GM19452 (cell line): ENCODE measurements around the gene CRLF3.
"Not testable (repeated sequence)": the region's sequence is repeated elsewhere in the genome, so short reads cannot be mapped to it uniquely, and the experiment has no call there.

Source experiments
- ATAC-seq: cut with Tn5 transposase; IDR thresholded peaks from one replicate; pipeline ENCODE4 v1.9.1; 2021; ENCODE audit not compliant: unreplicated experiment

CRLF3 gene

GRCh38 chr17:30814860-30815259, 9.6 kb downstream of the CRLF3 start:
- not testable (repeated sequence) for ATAC-seq

DNA sequence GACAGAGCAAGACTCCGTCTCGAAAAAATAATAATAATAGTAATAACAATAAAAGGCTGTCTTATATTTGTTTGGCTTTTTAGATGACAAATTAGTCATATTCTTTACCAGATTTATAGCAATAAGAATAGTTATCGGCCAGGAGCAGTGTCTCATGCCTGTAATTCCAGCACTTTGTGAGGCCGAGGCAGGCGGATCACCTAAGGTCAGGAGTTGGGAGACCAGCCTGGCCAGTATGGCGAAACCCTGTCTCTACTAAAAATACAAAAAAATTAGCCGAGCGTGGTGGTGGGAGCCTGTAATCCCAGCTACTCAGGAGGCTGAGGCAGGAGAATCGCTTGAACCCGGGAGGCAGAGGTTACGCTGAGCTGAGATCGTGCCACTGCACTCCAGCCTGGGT, 10.3 kb downstream of the CRLF3 start:
- not testable (repeated sequence) for ATAC-seq

- no peak for ATAC-seq
Measured at GRCh38 chr17:30812218-30813177, 12.0 kb downstream of the CRLF3 start.

DNA sequence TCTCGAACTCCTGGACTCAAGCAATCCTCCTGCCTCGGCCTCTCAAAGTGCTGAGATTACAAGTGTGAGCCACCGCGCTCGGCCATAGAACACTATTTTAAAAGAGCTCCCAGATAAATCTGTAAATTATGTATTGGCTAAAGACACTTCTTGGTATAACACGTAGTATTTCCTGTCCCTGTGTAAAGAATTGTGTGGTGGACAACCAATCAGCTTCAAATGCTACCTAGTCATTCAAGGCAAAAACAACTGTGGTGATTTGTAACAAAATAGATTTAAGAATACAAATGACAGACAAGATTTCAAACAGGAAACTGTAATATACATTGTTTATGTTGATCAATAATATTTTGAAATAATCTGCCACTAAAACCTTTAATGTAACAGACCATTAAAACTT, 14.6 kb downstream of the CRLF3 start:
- no peak for ATAC-seq

DNA sequence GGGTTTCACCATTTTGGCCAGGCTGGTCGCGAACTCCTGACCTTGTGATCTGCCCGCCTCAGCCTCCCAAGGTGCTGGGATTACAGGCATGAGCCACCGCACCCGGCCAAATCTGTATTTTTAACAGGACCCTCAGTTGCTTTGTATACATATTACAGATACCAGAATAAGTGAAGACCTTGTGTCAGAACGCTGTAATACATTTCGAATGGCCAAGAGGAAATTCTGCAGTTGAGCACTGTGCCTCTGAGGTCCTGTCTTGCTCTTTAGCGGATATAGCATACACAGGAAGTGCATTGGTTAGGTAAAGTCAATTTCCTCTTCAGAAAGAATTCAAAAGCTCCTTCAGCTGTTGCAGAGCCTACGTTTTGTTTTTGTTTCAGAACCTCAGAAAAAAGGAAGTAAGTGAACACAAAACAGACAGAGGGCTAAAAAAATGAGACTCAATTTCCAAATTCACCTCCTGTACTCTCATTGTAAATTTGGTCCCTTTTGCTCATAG, 15.7 kb downstream of the CRLF3 start:
- peak; percentile 91 for ATAC-seq

- no peak for ATAC-seq
Measured at GRCh38 chr17:30807896-30808295, 16.6 kb downstream of the CRLF3 start.

- no peak for ATAC-seq
Measured at GRCh38 chr17:30805944-30806456, 18.5 kb downstream of the CRLF3 start.

DNA sequence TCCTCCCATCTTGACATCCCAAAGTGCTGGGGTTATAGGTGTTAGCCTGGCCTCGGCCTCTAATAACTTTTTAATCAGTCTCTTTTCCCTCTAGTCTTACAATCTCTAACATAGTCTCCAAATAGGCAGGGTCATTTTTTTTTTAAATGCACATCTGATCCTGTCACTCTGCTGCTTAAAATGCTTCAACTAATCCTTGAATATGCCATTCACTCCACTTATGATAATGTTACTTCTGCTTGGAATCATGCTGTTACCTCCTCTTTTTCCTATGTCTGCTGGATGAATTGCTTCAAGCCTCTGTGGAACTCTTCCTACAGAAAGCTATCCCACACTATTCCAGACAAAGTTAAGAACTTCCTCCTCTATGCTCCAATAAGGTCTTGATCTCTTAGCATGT, 22.8 kb downstream of the CRLF3 start:
- ATAC-seq = no peak

- ATAC-seq = no peak
Measured at GRCh38 chr17:30796016-30796415, 28.5 kb downstream of the CRLF3 start.

- ATAC-seq = no peak
Measured at GRCh38 chr17:30794372-30794771, 30.1 kb downstream of the CRLF3 start.

GRCh38 chr17:30793282-30793977, 31.1 kb downstream of the CRLF3 start:
- ATAC-seq = no peak

DNA sequence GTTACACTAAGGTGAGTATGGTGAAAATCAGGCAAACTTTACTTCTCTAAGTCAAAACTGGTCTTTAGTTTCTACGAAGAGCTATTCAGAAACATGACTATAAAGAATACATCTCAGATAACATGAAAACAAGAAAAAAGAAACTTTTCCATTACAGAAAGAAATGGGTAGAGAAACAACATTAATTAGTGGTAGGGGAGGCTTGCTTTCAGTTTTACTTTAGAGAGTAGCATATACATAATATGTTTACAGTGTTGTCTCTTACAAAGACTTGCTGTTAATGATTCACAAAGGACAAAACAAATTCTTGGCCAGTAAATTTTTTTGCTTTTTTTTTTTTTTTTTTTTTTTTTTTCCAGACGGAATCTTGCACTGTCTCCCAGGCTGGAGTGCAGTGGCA, 34.2 kb downstream of the CRLF3 start:
- no peak for ATAC-seq

DNA sequence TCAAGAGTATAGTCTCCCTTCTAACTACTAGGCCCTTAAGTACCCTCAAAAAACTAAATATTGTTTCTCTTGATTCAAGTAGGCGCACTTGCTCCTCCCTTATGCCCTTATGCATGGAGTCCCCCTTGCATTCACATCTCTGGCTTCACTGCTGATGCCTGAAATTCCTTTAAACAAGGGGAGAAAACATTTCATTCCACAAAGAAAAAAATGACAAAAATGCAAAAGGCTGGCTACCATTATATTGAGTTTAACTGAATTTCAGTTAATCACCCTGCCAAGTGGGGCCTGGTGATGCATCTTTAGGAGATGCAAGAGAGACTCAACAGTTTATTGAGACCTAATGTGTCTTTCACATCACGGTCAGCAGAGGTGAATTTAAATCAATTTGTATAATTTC, 35.6 kb downstream of the CRLF3 start:
- ATAC-seq = no peak

DNA sequence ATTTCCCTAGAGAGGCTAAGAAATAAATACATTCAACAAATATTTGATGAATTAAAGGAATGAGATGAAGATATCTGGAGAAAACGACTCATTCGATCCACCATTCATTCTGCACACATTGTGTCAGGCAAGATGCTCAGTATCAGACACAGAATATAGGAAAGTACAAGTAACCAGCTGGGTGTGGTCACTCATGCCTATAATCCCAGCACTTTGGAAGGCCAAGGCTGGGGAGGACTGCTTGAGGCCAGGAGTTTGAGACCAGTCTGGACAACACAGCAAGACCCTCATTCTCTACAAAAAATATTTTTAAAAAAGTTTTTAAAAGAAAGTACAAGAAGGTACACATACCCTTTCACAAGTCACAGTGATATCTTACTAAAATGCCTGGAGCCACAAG, 42.3 kb downstream of the CRLF3 start:
- ATAC-seq = no peak

- no peak for ATAC-seq
Measured at GRCh38 chr17:30780343-30780742, 44.1 kb downstream of the CRLF3 start.

DNA sequence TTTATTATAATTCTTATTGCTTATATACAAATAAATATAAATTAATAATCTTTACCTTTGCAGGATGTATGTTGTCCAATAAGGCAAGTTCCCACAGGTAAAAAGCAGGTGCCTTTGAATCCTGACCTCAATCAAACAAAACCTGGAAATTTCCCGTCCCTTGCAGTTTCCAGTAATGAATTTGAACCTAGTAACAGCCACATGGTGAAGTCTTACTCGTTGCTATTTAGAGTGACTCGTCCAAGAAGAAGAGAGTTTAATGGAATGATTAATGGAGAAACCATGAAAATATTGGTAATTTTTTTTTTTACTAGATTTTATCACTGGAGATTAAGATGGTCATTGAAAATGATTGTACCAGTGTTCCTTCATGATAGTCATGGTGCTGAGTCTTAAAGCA, 55.7 kb downstream of the CRLF3 start:
- ATAC-seq = not testable (repeated sequence)

DNA sequence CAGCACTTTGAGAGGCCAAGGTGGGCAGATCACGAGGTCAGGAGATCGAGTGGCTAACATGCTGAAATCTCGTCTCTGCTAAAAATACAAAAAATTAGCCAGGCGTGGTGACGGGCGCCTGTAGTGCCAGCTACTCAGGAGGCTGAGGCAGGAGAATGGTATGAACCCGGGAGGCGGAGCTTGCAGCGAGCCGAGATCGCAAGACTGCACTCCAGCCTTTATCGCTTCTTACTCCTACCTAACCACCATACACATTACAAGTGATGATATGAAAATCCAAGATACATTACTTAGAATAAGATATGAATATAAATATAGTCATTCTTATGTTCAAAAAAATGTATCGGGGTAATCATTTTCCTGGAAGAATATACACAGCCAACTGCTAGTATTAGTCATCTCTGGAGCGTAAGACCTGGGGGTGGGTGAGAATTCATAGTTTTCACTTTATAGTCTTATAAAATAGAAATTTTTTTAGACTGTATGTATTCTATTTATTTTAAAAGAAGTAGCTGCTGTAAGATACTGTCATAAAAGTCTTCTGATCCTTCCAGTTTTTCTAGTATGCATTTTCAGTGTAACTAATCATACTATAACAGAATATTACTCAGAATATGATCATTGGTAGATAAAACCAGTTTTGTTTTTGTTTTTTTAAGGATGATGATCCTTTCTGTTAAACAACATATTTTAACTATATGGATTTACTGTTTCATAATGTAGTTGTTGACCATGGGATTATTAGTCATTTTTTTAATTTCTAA, 56.7 kb downstream of the CRLF3 start:
- not testable (repeated sequence) for ATAC-seq

- no peak for ATAC-seq
Measured at GRCh38 chr17:30761060-30761459, 63.4 kb downstream of the CRLF3 start.

DNA sequence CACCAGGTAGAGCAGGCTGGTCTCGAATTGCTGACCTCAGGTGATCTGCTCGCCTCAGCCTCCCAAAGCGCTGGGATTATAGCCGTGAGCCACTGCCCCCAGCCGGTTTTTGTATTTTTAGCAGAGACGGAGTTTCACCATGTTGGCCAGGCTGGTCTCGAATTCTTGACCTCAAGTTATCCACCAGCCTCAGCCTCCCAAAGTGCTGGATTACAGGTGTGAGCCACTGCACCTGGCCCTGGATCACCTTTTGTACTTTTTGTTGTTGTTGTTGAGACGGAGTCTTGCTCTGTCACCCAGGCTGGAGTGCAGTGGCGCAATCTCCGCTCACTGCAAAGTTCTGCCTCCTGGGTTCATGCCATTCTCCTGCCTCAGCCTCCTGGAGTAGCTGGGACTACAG, 71.2 kb downstream of the CRLF3 start:
- ATAC-seq = not testable (repeated sequence)

- not testable (repeated sequence) for ATAC-seq
Measured at GRCh38 chr17:30750982-30751381, 73.5 kb downstream of the CRLF3 start.

GRCh38 chr17:30747621-30748020, 76.9 kb downstream of the CRLF3 start:
- not testable (repeated sequence) for ATAC-seq
